ENCODE results near the gene PITRM1. TPM values are rescaled to one million over a fixed set of nuclear protein-coding genes. Genes with fewer than 3 reads are reported as not detected.

PITRM1 gene
- polyA plus RNA-seq, 2 of the 4 experiments (the other 2 are of a cell fraction) = 45.9 to 64.5 TPM

- TF ChIP-seq RARB (CRISPR knock-in tag; IDR thresholded peaks at IDR 0.05) = 0 out of 2 replicates have a peak, but pooled peaks have one; percentile 32
- no peak for TF ChIP-seq ESRRA (IDR thresholded peaks at IDR 0.05; ENCODE audit: borderline replicate concordance, low read length)
- no peak for TF ChIP-seq MAX (IDR thresholded peaks at IDR 0.05)
- TF ChIP-seq RFX5 (IDR thresholded peaks at IDR 0.05) = no peak
- TF ChIP-seq RNF2 (IDR thresholded peaks at IDR 0.05; ENCODE audit: borderline replicate concordance, low read depth) = no peak
- TF ChIP-seq EHF (CRISPR knock-in tag; IDR thresholded peaks at IDR 0.05) = no peak; the same call in 1 of the 2 replicates
- no peak for TF ChIP-seq NFE2L2 (conservative IDR thresholded peaks at IDR 0.05; ENCODE audit: low read length)
- no peak for TF ChIP-seq ZC3H11A (IDR thresholded peaks at IDR 0.05)
- TF ChIP-seq CTCF (IDR thresholded peaks at IDR 0.05) = no peak
- TF ChIP-seq ZNF302 (CRISPR knock-in tag; IDR thresholded peaks at IDR 0.05) = no peak
- TF ChIP-seq HOXB13 (CRISPR knock-in tag; IDR thresholded peaks at IDR 0.05; ENCODE audit: low read depth) = no peak
- no peak for TF ChIP-seq E2F6 (IDR thresholded peaks at IDR 0.05; ENCODE audit: borderline replicate concordance, low read depth)
These were observed 76.4 kb downstream of the PITRM1 start (continued) for GRCh38 chr10:3096149-3096548.

GRCh38 chr10:3095373-3096139 is 77.0 kb downstream of the PITRM1 start:
- peak overlapping the region; percentile 89 for H3K4me2 ChIP-seq
- peaks cover 90% of the 10 kb centered on the region for H3K4me1 ChIP-seq
- H3K9me3 ChIP-seq = no peaks in the 10 kb centered on the region
- peak overlapping the region; percentile 92 to 99 for H3K27ac ChIP-seq
- FAIRE-seq = peak; percentile 85
- ATAC-seq = peak; percentile 71 to 82
- WGBS (ENCODE audit: missing lambda C conversion rate) = 2% methylated on average over 17 of the region's 17 CpGs
- ChIA-PET CTCF (interaction anchor here (0.8 to 1.9 kb wide), 6 partner anchors 10 to 51 kb away, joined by 3 to 5 read pairs (median 4); no protein-coding TSS in a partner anchor), POLR2A (interaction anchor here (1.2 to 3.2 kb wide), 7 partner anchors 12 to 77 kb away, joined by 3 to 33 read pairs (median 8); partner anchors contain the start of gene PITRM1)
- peak overlapping the region; percentile 29 for H3K4me3 ChIP-seq
- DNase-seq (ENCODE audit: low read depth in 1 of 2, low spot score in 1 of 2) = peak; percentile 92 to 98
- TF ChIP-seq JUN (IDR thresholded peaks at IDR 0.05) (peak; percentile 97), EHF (CRISPR knock-in tag; IDR thresholded peaks at IDR 0.05) (peak; percentile 72; the same call in 1 of the 2 replicates), MAX (IDR thresholded peaks at IDR 0.05) (peak; percentile 88), BCL3 (IDR thresholded peaks at IDR 0.05) (peak; percentile 88; the same call in 2 of the 3 replicates), SREBF2 (IDR thresholded peaks at IDR 0.05) (no peak), NR3C1 (IDR thresholded peaks at IDR 0.05) (no peak), RFX5 (IDR thresholded peaks at IDR 0.05) (no peak), MAFK (IDR thresholded peaks at IDR 0.05; ENCODE audit: partially characterized antibody) (peak; percentile 97), MAZ (IDR thresholded peaks at IDR 0.05; ENCODE audit: borderline replicate concordance, low read depth, low read length) (no peak), CHD4 (IDR thresholded peaks at IDR 0.05; ENCODE audit: borderline replicate concordance) (no peak), RARB (CRISPR knock-in tag; IDR thresholded peaks at IDR 0.05) (peak; percentile 74; the same call in 1 of the 2 replicates), TFCP2L1 (CRISPR knock-in tag; IDR thresholded peaks at IDR 0.05) (0 out of 2 replicates have a peak, but pooled peaks have one; percentile 9), CTCF (IDR thresholded peaks at IDR 0.05) (no peak), EP300 (IDR thresholded peaks at IDR 0.05) (peak; percentile 91 to 97; a peak in 4 of 5 replicates), TP53 (CRISPR knock-in tag; IDR thresholded peaks at IDR 0.05) (no peak), FOXS1 (CRISPR knock-in tag; IDR thresholded peaks at IDR 0.05) (peak; percentile 14; the same call in 1 of the 2 replicates), FOSL2 (IDR thresholded peaks at IDR 0.05) (peak; percentile 99), FOSL2 (CRISPR knock-in tag; IDR thresholded peaks at IDR 0.05) (peak; percentile 99), HMGXB4 (CRISPR knock-in tag; IDR thresholded peaks at IDR 0.05; ENCODE audit: borderline replicate concordance) (no peak), JUNB (IDR thresholded peaks at IDR 0.05) (peak; percentile 100), RAD21 (conservative IDR thresholded peaks at IDR 0.05 in 1 of 2, IDR thresholded peaks at IDR 0.05 in 1 of 2) (peak in 1 of 2 experiments; percentile 7; a peak in 1 of 5 replicates)
